H9 (cell line): ENCODE measurements around the gene IQGAP2. TPM values are rescaled to one million over a fixed set of nuclear protein-coding genes. Genes with fewer than 3 reads are reported as not detected.

Source experiments
- DNase-seq: peaks from one replicate; pipeline ENCODE4 v3.0.0-alpha.2; 2017
- H2AFZ ChIP-seq: one replicate; pipeline ENCODE4 v1.6.1; 2013; ENCODE audit warnings: mild to moderate bottlenecking, low read length, control low read depth, moderate library complexity
- H2AK5ac ChIP-seq: 2 replicates; pipeline ENCODE4 v1.6.1; 2013; ENCODE audit warnings: low read length, control low read depth, mixed read lengths; ENCODE audit not compliant: insufficient read length
- H2BK120ac ChIP-seq: one replicate; pipeline ENCODE4 v1.6.1; 2013; ENCODE audit warnings: low read depth, mild to moderate bottlenecking, low read length, control low read depth, inconsistent platforms; ENCODE audit not compliant: poor library complexity, severe bottlenecking
- H2BK12ac ChIP-seq: 2 replicates; pipeline ENCODE4 v1.6.1; 2013; ENCODE audit warnings: low read length, control low read depth, mixed read lengths, low read depth; ENCODE audit not compliant: insufficient read length
- H2BK15ac ChIP-seq: 2 replicates; pipeline ENCODE4 v1.6.1; 2013; ENCODE audit warnings: low read depth, low read length, control low read depth
- H2BK20ac ChIP-seq: one replicate; pipeline ENCODE4 v1.6.1; 2013; ENCODE audit warnings: low read depth, mild to moderate bottlenecking, low read length, control low read depth, inconsistent platforms; ENCODE audit not compliant: poor library complexity, severe bottlenecking
- H2BK5ac ChIP-seq: 2 replicates; pipeline ENCODE4 v1.6.1; 2013; ENCODE audit warnings: low read length, control low read depth, mixed read lengths; ENCODE audit not compliant: insufficient read length
- H3K14ac ChIP-seq: 2 replicates; pipeline ENCODE4 v1.6.1; 2013; ENCODE audit warnings: low read length, control low read depth; ENCODE audit not compliant: insufficient read depth
- H3K18ac ChIP-seq: 2 replicates; pipeline ENCODE4 v1.6.1; 2013; ENCODE audit warnings: low read depth, mild to moderate bottlenecking, mixed read lengths, low read length, control low read depth; ENCODE audit not compliant: insufficient read length
- H3K23ac ChIP-seq: 2 replicates; pipeline ENCODE4 v1.6.1; 2013; ENCODE audit warnings: low read length, control low read depth, mixed read lengths, low read depth; ENCODE audit not compliant: insufficient read length
- H3K23me2 ChIP-seq: 2 replicates; pipeline ENCODE4 v1.6.1; 2013; ENCODE audit warnings: low read depth, mild to moderate bottlenecking, mixed read lengths, low read length, control low read depth; ENCODE audit not compliant: insufficient read length, poor library complexity, severe bottlenecking
- H3K27ac ChIP-seq: 2 replicates; pipeline ENCODE4 v1.5.1; 2013; ENCODE audit warnings: low read length, control low read depth, mixed read lengths, low read depth; ENCODE audit not compliant: insufficient read length
- H3K27me3 ChIP-seq: 2 replicates; pipeline ENCODE4 v1.6.1; 2013; ENCODE audit warnings: low read length, control low read depth, inconsistent platforms; ENCODE audit not compliant: insufficient read depth
- H3K4ac ChIP-seq: 2 replicates; pipeline ENCODE4 v1.6.1; 2013; ENCODE audit warnings: low read depth, mild to moderate bottlenecking, control low read depth, inconsistent platforms, low read length, moderate library complexity
- H3K4me1 ChIP-seq: 2 replicates; pipeline ENCODE4 v1.6.1; 2013; ENCODE audit warnings: low read length, control low read depth, inconsistent platforms; ENCODE audit not compliant: insufficient read depth
- H3K4me2 ChIP-seq: 2 replicates; pipeline ENCODE4 v1.6.1; 2013; ENCODE audit warnings: low read length, control low read depth, mixed read lengths; ENCODE audit not compliant: insufficient read length, insufficient read depth
- H3K56ac ChIP-seq: 2 replicates; pipeline ENCODE4 v1.6.1; 2013; ENCODE audit warnings: low read depth, mild to moderate bottlenecking, mixed read lengths, low read length, control low read depth; ENCODE audit not compliant: insufficient read length
- H3K79me1 ChIP-seq: 2 replicates; pipeline ENCODE4 v1.6.1; 2013; ENCODE audit warnings: low read depth, mild to moderate bottlenecking, moderate library complexity, low read length, control low read depth, inconsistent platforms; ENCODE audit not compliant: insufficient read depth, poor library complexity, severe bottlenecking
- H3K79me2 ChIP-seq: 2 replicates; pipeline ENCODE4 v1.6.1; 2013; ENCODE audit warnings: low read length, control low read depth, inconsistent platforms; ENCODE audit not compliant: insufficient read depth
- H3K9ac ChIP-seq: 2 replicates; pipeline ENCODE4 v1.6.1; 2013; ENCODE audit warnings: low read length, control low read depth, mixed read lengths; ENCODE audit not compliant: insufficient read length; ENCODE audit errors: extremely low read depth
- H3K9me3 ChIP-seq: one replicate; pipeline ENCODE4 v1.6.1; 2013; ENCODE audit warnings: low read depth, low read length, inconsistent platforms; ENCODE audit not compliant: control insufficient read depth
- H3T11ph ChIP-seq: one replicate; pipeline ENCODE4 v1.6.1; 2013; ENCODE audit warnings: mild to moderate bottlenecking, low read length, control low read depth, inconsistent platforms
- H4K20me1 ChIP-seq: one replicate; pipeline ENCODE4 v1.6.1; 2013; ENCODE audit not compliant: control insufficient read depth, insufficient read length, insufficient read depth
- H4K5ac ChIP-seq: 2 replicates; pipeline ENCODE4 v1.6.1; 2013; ENCODE audit warnings: low read depth, mild to moderate bottlenecking, mixed read lengths, low read length, control low read depth; ENCODE audit not compliant: insufficient read length
- H4K8ac ChIP-seq: replicated peaks from 2 replicates; pipeline ENCODE4 v1.6.1; 2013; ENCODE audit warnings: low read length, control low read depth, mixed read lengths, low read depth; ENCODE audit not compliant: insufficient read length
- H4K91ac ChIP-seq: 2 replicates; pipeline ENCODE4 v1.6.1; 2013; ENCODE audit warnings: low read depth, mild to moderate bottlenecking, moderate library complexity, mixed read lengths, low read length, control low read depth; ENCODE audit not compliant: insufficient read length
- H3K27ac Mint-ChIP-seq, 3 experiments: 2 replicates in 2 of 3; 3 replicates in 1 of 3; pipeline ENCODE4 v1.8.0; 2020 to 2021; ENCODE audit warnings: mixed read lengths in 3 of 3, mild to moderate bottlenecking in 1 of 3, moderate library complexity in 1 of 3
- H3K27me3 Mint-ChIP-seq: 2 replicates; pipeline ENCODE4 v1.8.0; 2021; ENCODE audit warnings: low read depth, mild to moderate bottlenecking, moderate library complexity, mixed read lengths
- H3K36me3 Mint-ChIP-seq, 3 experiments: 2 replicates in 2 of 3; 3 replicates in 1 of 3; pipeline ENCODE4 v1.8.0; 2020 to 2021; ENCODE audit warnings: low read depth in 3 of 3, mixed read lengths in 3 of 3; ENCODE audit not compliant: insufficient read depth in 1 of 3
- H3K4me1 Mint-ChIP-seq, 2 experiments: 2 replicates each; pipeline ENCODE4 v1.8.0; 2020; ENCODE audit warnings: mixed read lengths in 2 of 2
- H3K4me3 Mint-ChIP-seq, 2 experiments: 2 replicates in 1 of 2; 3 replicates in 1 of 2; pipeline ENCODE4 v1.8.0; 2020 to 2021; ENCODE audit warnings: mild to moderate bottlenecking in 2 of 2, mixed read lengths in 2 of 2, moderate library complexity in 1 of 2
- H3K9me3 Mint-ChIP-seq, 2 experiments: 2 replicates in 1 of 2; 3 replicates in 1 of 2; pipeline ENCODE4 v1.8.0; 2020; ENCODE audit warnings: mild to moderate bottlenecking in 2 of 2, mixed read lengths in 2 of 2, moderate library complexity in 1 of 2
- CTCF ChIP-seq: fragments of 200-600 bp; sonication (generic); conservative IDR thresholded peaks from 3 replicates; pipeline ENCODE4 v1.8.0; 2021; ENCODE audit warnings: antibody characterized with exemption, mild to moderate bottlenecking
- WGBS: extraction: QIAGEN DNeasy Blood & Tissue Kit; methylation state at CpG from one replicate; pipeline ENCODE4 v1.1.7; 2013; ENCODE audit warnings: missing lambda C conversion rate, low lambda C conversion rate, mixed read lengths; ENCODE audit not compliant: insufficient read length; ENCODE audit errors: extremely low coverage; 5-methylcytosine and 5-hydroxymethylcytosine counted together
- total RNA-seq: library from RNA; stranded (reverse); gene quantifications from 2 replicates; pipeline ENCODE4 v1.2.1, GENCODE V29; 2021

Gene IQGAP2
- total RNA-seq, 1 experiment from 2014 or later: 22.5 TPM

DNA sequence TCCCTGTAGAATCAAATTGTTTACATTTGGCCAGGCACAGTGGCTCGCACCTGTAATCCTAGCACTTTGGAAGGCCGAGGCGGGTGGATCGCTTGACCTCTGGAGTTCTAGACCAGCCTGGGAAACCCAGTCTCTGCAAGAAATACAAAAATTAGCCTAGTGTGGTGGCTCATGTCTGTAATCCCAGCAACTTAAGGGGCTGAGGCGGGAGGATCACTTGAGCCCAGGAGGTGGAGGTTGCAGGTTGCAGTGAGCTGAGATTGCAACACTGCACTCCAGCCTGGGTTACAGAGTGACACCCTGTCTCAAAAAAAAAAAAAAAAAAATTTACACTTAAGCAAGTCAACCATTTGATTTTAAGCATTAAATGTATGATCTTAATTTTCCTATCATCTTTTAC is 17.5 kb upstream of the IQGAP2 start:
- Histone ChIP-seq H3K79me2 (no peaks in the 10 kb centered on the region), H3K27me3 (no peaks in the 10 kb centered on the region), H4K8ac (no peak overlapping the region), H3K4me1 (peaks cover 4% of the 10 kb centered on the region; the same call in 1 of the 2 replicates), H3K23me2 (no peaks in the 10 kb centered on the region), H2AK5ac (no peak overlapping the region), H3K27ac (no peak overlapping the region), H2BK12ac (no peak overlapping the region), H2BK5ac (no peak overlapping the region), H3K9ac (no peak overlapping the region), H3K9me3 (no peaks in the 10 kb centered on the region), H4K5ac (no peak overlapping the region), H2BK120ac (no peak overlapping the region), H3K4me2 (no peak overlapping the region), H3K4ac (no peak overlapping the region), H2BK15ac (no peak overlapping the region), H3T11ph (no peak overlapping the region), H3K79me1 (no peaks in the 10 kb centered on the region), H4K20me1 (no peaks in the 10 kb centered on the region), H3K18ac (no peak overlapping the region), H3K56ac (no peak overlapping the region), H3K14ac (no peak overlapping the region), H2AFZ (no peak overlapping the region), H4K91ac (no peak overlapping the region), H2BK20ac (no peak overlapping the region), H3K23ac (no peak overlapping the region)
- Mint-ChIP-seq H3K36me3 (no peaks in the 10 kb centered on the region; a peak in 1 of 7 replicates), H3K4me3 (no peak overlapping the region), H3K27me3 (no peaks in the 10 kb centered on the region), H3K9me3 (no peaks in the 10 kb centered on the region), H3K4me1 (peaks cover 12 to 26% of the 10 kb centered on the region in 2 experiments), H3K27ac (no peak overlapping the region; a peak in 1 of 7 replicates)
- no peak for DNase-seq
- no peak for TF ChIP-seq CTCF
- no CpG with 5 or more reads among the region's 5 CpGs for WGBS
